IMR-90 (cell line): ENCODE results near the gene INO80.

Experiments used
- CEBPB ChIP-seq: IDR thresholded peaks from 2 replicates; pipeline ENCODE4 v1.6.1; 2012; ENCODE audit warnings: low read depth, low read length, improper control_type of control experiment
- MAFK ChIP-seq: IDR thresholded peaks from 2 replicates; pipeline ENCODE4 v1.6.1; 2012; ENCODE audit warnings: low read depth, low read length, improper control_type of control experiment
- TF ChIP-seq, protein P1 (sequence below): conservative IDR thresholded peaks from 2 replicates; pipeline ENCODE4 v1.5.1; 2012; ENCODE audit warnings: mild to moderate bottlenecking, low read depth, low read length, improper control_type of control experiment

DNA sequence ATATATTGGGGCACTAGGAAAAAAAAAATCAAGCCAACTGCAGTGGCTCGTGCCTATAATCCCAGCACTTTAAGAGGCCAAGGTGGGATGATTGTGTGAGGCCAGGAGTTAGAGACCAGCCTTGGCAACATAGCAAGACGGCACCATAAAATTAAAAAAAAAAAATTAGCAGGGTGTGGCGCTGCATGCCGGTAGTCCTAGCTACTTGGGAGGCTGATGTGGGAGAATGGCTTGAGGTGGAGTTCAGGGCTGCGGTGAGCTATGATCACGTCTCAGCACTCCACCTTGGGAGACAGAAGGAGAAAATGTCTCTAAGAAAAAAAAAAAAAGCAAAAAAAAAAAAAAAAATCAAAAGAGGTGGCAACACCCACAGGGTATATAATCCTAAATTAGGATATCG lies 49.6 kb downstream of the INO80 start:
- TF ChIP-seq MAFK (no peak), CEBPB (no peak)
- TF ChIP-seq, protein P1, sequence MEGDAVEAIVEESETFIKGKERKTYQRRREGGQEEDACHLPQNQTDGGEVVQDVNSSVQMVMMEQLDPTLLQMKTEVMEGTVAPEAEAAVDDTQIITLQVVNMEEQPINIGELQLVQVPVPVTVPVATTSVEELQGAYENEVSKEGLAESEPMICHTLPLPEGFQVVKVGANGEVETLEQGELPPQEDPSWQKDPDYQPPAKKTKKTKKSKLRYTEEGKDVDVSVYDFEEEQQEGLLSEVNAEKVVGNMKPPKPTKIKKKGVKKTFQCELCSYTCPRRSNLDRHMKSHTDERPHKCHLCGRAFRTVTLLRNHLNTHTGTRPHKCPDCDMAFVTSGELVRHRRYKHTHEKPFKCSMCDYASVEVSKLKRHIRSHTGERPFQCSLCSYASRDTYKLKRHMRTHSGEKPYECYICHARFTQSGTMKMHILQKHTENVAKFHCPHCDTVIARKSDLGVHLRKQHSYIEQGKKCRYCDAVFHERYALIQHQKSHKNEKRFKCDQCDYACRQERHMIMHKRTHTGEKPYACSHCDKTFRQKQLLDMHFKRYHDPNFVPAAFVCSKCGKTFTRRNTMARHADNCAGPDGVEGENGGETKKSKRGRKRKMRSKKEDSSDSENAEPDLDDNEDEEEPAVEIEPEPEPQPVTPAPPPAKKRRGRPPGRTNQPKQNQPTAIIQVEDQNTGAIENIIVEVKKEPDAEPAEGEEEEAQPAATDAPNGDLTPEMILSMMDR: no peak
